ENCODE results near the gene STXBP2. TPM values are rescaled to one million over a fixed set of nuclear protein-coding genes. Genes with fewer than 3 reads are reported as not detected.

STXBP2 gene
- total RNA-seq, 1 donor: 9.9 TPM

DNA sequence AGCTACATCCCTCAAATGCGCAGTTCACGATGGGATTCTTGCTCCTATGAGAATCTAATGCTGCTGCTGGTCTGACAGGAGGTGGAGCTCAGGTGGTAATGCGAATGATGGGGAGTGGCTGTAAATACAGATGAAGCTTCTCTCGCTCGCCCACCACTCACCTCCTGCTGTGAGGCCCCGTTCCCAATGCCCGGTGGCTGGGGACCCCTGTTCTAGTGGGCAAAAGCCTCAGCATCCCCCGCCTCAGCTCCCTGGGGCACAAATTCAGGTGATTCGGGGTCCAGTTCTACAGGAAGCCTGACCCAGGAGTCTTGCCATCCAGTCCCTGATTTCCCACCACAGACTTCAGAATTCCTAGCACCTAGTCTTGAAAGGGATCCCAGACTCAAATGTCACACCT, 35.6 kb downstream of the STXBP2 start:
- DNase-seq (ENCODE audit: low read depth): no peak
- H3K4me3 ChIP-seq (ENCODE audit: low read depth, low read length): no peak overlapping the region
- TF ChIP-seq, protein P1, sequence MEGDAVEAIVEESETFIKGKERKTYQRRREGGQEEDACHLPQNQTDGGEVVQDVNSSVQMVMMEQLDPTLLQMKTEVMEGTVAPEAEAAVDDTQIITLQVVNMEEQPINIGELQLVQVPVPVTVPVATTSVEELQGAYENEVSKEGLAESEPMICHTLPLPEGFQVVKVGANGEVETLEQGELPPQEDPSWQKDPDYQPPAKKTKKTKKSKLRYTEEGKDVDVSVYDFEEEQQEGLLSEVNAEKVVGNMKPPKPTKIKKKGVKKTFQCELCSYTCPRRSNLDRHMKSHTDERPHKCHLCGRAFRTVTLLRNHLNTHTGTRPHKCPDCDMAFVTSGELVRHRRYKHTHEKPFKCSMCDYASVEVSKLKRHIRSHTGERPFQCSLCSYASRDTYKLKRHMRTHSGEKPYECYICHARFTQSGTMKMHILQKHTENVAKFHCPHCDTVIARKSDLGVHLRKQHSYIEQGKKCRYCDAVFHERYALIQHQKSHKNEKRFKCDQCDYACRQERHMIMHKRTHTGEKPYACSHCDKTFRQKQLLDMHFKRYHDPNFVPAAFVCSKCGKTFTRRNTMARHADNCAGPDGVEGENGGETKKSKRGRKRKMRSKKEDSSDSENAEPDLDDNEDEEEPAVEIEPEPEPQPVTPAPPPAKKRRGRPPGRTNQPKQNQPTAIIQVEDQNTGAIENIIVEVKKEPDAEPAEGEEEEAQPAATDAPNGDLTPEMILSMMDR (IDR thresholded peaks at IDR 0.05; ENCODE audit: insufficient read depth, low read depth, low read length): no peak

DNA sequence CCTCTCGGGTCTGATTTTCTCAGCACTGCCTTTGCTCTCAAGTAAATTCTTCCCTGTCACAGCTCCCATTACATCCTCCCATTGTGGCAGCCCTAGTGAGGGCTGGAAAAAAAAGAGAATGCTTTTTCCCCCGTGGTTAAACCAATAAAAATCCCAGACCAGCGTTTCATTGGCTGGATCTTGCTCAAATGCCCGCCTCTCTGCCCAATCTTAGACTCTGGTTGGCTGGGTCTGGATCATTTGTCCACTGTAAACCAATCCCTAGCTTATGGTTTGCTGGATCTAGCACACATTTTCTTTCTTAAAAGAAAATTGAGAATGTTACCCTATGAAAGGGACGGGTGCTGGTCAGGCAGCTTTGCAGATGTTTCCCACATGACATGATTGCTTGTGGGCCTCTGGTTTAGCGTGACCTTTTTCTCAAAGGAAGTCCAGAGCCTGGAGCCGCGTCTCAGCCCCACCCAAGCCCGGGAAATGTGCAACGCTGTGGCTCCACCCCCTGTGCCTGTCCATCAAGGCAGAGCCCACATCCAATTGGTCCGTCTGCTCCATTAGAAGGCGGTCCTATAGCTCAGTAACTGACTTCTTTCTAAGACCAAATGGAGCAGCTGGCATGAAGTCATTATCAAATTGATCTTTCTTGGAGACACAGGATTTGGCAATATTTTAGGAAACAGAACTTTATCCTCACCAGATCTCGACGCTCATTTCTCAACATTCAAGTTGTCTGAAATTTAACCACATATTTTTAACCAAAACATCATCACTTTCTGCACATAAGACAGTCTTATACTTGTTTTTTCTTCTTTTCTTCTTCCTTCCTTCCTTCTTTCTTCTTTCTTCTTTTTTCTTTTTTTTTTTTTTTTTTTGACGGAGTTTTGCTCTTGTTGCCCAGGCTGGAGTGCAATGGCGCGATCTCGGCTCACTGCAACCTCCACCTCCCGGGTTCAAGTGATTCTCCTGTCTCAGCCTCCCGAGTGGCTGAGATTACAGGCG, 37.4 kb downstream of the STXBP2 start:
- DNase-seq (ENCODE audit: low read depth): peak; percentile 83
- TF ChIP-seq, protein P1 (IDR thresholded peaks at IDR 0.05; ENCODE audit: insufficient read depth, low read depth, low read length): no peak
- no peak overlapping the region for H3K4me3 ChIP-seq (ENCODE audit: low read depth, low read length)

DNA sequence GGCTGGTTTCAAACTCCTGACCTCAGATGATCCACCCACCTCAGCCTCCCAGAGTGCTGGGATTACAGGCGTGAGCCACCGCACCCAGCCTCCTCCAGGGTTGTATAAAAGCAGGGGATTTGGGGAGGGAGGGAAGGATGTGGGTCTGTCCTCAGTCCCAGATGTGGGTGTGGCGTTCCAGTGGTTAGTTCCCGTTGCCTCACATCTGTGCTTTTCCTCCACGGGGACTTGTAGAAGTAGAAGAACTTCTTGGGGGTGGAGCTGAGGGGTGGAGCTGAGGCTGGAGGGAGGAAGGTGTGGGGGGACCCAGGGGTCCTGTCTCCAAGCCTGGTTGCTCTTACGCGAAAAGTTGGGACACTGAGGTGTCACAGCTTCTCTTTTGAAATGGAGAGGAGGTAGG, 39.5 kb downstream of the STXBP2 start:
- TF ChIP-seq, protein P1 (IDR thresholded peaks at IDR 0.05; ENCODE audit: insufficient read depth, low read depth, low read length): no peak
- H3K4me3 ChIP-seq (ENCODE audit: low read depth, low read length): no peak overlapping the region
- no peak for DNase-seq (ENCODE audit: low read depth)

DNA sequence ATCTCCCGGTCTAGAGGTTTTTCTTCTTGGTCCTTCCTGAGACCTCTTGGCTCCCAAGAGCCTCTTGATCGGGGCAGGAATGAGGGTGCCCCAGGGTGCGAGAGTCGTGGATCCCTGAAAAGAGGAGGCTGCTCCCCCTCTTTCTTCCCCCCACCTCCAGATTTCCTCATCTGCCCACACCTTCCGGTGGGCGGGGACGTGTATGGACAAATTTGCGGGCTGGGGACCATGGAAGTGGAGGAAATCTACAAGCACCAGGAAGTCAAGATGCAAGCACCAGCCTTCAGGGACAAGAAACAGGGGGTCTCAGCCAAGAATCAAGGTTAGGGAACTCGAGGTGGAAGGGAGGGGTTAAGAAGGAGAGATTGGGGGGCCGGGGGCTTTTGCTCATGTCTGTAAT, 39.9 kb downstream of the STXBP2 start, which contains the start of gene MCEMP1:
TSS of gene MCEMP1 (plus strand) at position 237 of the 400 bp plus-strand sequence. CDS start at position 268, 31 bp downstream.
- no peak for DNase-seq (ENCODE audit: low read depth)
- H3K4me3 ChIP-seq (ENCODE audit: low read depth, low read length): no peak within 1 kb of the TSS
- TF ChIP-seq, protein P1 (IDR thresholded peaks at IDR 0.05; ENCODE audit: insufficient read depth, low read depth, low read length): no peak

DNA sequence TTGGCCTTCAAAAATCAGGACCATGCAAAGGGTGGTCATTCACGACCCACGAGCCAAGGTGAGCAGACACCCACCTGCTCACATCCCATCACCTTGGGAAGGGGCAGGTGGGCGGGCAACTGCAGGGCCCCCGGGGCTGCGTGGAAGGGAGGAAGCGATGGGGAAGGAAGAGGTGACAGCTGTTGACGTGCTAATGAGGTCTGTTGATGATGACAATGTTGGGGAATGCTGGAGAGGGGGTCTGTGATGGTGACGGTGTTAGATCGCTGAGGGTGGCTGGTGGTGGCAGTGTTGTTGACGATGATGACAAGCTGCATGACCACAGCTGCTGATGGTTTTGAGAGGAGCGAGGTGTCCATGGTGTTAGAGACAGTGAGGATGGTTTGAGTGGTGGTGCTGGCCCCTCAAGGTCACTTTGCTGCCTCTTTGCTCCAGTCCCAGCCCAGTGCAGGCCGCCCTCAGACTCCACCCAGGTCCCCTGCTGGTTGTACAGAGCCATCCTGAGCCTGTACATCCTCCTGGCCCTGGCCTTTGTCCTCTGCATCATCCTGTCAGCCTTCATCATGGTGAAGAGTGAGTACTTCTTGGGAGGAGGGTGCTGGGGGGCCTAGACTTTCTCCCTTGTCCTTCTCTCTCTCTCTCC, 40.9 kb downstream of the STXBP2 start:
- TF ChIP-seq, protein P1 (IDR thresholded peaks at IDR 0.05; ENCODE audit: insufficient read depth, low read depth, low read length): no peak
- no peak overlapping the region for H3K4me3 ChIP-seq (ENCODE audit: low read depth, low read length)
- no peak for DNase-seq (ENCODE audit: low read depth)

DNA sequence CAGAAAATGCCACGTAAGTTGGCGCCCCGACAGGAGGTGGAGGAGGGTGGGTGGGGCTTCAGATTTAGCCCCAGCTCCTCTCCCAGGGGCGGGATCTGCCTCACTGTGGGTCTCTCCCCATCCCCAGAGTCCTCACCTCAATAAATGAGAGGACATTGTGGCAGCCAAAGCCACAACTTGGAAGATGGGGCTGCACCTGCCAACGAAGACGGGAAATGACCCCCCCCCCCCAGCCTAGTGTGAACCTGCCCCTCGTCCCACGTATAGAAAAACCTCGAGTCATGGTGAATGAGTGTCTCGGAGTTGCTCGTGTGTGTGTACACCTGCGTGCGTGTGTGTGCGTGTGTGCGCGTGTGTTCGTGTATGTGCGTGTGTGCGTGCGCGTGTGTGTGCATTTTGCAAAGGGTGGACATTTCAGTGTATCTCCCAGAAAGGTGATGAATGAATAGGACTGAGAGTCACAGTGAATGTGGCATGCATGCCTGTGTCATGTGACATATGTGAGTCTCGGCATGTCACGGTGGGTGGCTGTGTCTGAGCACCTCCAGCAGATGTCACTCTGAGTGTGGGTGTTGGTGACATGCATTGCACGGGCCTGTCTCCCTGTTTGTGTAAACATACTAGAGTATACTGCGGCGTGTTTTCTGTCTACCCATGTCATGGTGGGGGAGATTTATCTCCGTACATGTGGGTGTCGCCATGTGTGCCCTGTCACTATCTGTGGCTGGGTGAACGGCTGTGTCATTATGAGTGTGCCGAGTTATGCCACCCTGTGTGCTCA, 42.3 kb downstream of the STXBP2 start:
- H3K4me3 ChIP-seq (ENCODE audit: low read depth, low read length): no peak overlapping the region
- TF ChIP-seq, protein P1 (IDR thresholded peaks at IDR 0.05; ENCODE audit: insufficient read depth, low read depth, low read length): no peak
- DNase-seq (ENCODE audit: low read depth): no peak

Data from fibroblast of villous mesenchyme (primary cell).